ENCODE data around the gene CAND2.
"Not testable (repeated sequence)": the region's sequence is repeated elsewhere in the genome, so short reads cannot be mapped to it uniquely, and the experiment has no call there.

CAND2 gene

GRCh38 chr3:12771236-12771635, 25.2 kb upstream of the CAND2 start:
- no peak for DNase-seq (ENCODE audit: low spot score)

- DNase-seq (ENCODE audit: low spot score): no peak
These were observed 24.0 kb upstream of the CAND2 start for GRCh38 chr3:12772462-12772861.

- no peak for DNase-seq (ENCODE audit: low spot score)
These were observed 23.3 kb upstream of the CAND2 start for GRCh38 chr3:12773030-12773709.

GRCh38 chr3:12773710-12774086, 22.8 kb upstream of the CAND2 start:
- no peak for DNase-seq (ENCODE audit: low spot score)

GRCh38 chr3:12774619-12775018, 21.9 kb upstream of the CAND2 start:
- DNase-seq (ENCODE audit: low spot score): no peak

- no peak for DNase-seq (ENCODE audit: low spot score)
These were observed 21.3 kb upstream of the CAND2 start for GRCh38 chr3:12775226-12775625.

- DNase-seq (ENCODE audit: low spot score): not testable (repeated sequence)
These were observed 20.5 kb upstream of the CAND2 start for GRCh38 chr3:12775970-12776369.

- DNase-seq (ENCODE audit: low spot score): no peak
These were observed 19.3 kb upstream of the CAND2 start for GRCh38 chr3:12777171-12777570.

- DNase-seq (ENCODE audit: low spot score): no peak
These were observed 15.7 kb upstream of the CAND2 start for GRCh38 chr3:12780751-12781150.

GRCh38 chr3:12782172-12782815, 14.2 kb upstream of the CAND2 start:
- no peak for DNase-seq (ENCODE audit: low spot score)

- DNase-seq (ENCODE audit: low spot score): no peak
These were observed 11.4 kb upstream of the CAND2 start for GRCh38 chr3:12785096-12785495.

GRCh38 chr3:12787346-12787745, 9.1 kb upstream of the CAND2 start:
- DNase-seq (ENCODE audit: low spot score): peak; percentile 34

GRCh38 chr3:12787967-12788690, 8.4 kb upstream of the CAND2 start:
- not testable (repeated sequence) for DNase-seq (ENCODE audit: low spot score)

GRCh38 chr3:12791430-12791829, 5.0 kb upstream of the CAND2 start:
- DNase-seq (ENCODE audit: low spot score): no peak

- DNase-seq (ENCODE audit: low spot score): no peak
These were observed 2.8 kb upstream of the CAND2 start for GRCh38 chr3:12793701-12794100.

- no peak for DNase-seq (ENCODE audit: low spot score)
These were observed 828 bp downstream of the CAND2 start for GRCh38 chr3:12797124-12797891.

GRCh38 chr3:12797892-12798558, 1.5 kb downstream of the CAND2 start:
- no peak for DNase-seq (ENCODE audit: low spot score)

GRCh38 chr3:12798559-12799179, 2.2 kb downstream of the CAND2 start:
- no peak for DNase-seq (ENCODE audit: low spot score)

GRCh38 chr3:12799525-12800440, 3.3 kb downstream of the CAND2 start:
- DNase-seq (ENCODE audit: low spot score): no peak

GRCh38 chr3:12803371-12803770, 6.9 kb downstream of the CAND2 start:
- DNase-seq (ENCODE audit: low spot score): no peak
